Measurements from ENCODE around the gene CDK14. TPM values are rescaled to one million over a fixed set of nuclear protein-coding genes. Genes with fewer than 3 reads are reported as not detected.

CDK14 gene
- total RNA-seq, 1 experiment from 2014 or later = 57.9 TPM

- TF ChIP-seq AFF4 (CRISPR knock-in tag; IDR thresholded peaks at IDR 0.05; ENCODE audit: borderline replicate concordance) = no peak
- TF ChIP-seq GTF2I (CRISPR knock-in tag; conservative IDR thresholded peaks at IDR 0.05) = no peak
- TF ChIP-seq ATF6 (CRISPR knock-in tag; IDR thresholded peaks at IDR 0.05) = no peak
- TF ChIP-seq ZNF425 (CRISPR knock-in tag; conservative IDR thresholded peaks at IDR 0.05) = no peak
- TF ChIP-seq MAX (CRISPR knock-in tag; IDR thresholded peaks at IDR 0.05) = no peak
- no peak for TF ChIP-seq ELF4 (CRISPR knock-in tag; IDR thresholded peaks at IDR 0.05; ENCODE audit: low read depth)
- no peak for TF ChIP-seq TP53 (CRISPR knock-in tag; IDR thresholded peaks at IDR 0.05)
- no peak for TF ChIP-seq ZSCAN18 (CRISPR knock-in tag; IDR thresholded peaks at IDR 0.05)
- no peak for TF ChIP-seq ZBTB43 (CRISPR knock-in tag; IDR thresholded peaks at IDR 0.05)
- no peak for TF ChIP-seq ZNF138 (CRISPR knock-in tag; conservative IDR thresholded peaks at IDR 0.05)
- TF ChIP-seq PRDM15 (CRISPR knock-in tag; IDR thresholded peaks at IDR 0.05) = no peak
Measured at GRCh38 chr7:90551036-90551435, 45.1 kb upstream of the CDK14 start (continued).
